BE2C (cell line): ENCODE results near the gene PDLIM1.

Experiments used
- DNase-seq: peaks from one replicate; pipeline ENCODE4 v3.0.0-alpha.2; 2020
- H3K27me3 ChIP-seq: fragments of 250-450 bp; sonication (Bioruptor Pico); 2 replicates; pipeline ENCODE4 v1.5.1; 2020; ENCODE audit warnings: mild to moderate bottlenecking
- H3K36me3 ChIP-seq: fragments of 250-450 bp; sonication (Bioruptor Pico); 2 replicates; pipeline ENCODE4 v1.5.1; 2020; ENCODE audit warnings: mild to moderate bottlenecking
- H3K4me1 ChIP-seq: fragments of 250-450 bp; sonication (Bioruptor Pico); 2 replicates; pipeline ENCODE4 v1.5.1; 2020
- H3K4me3 ChIP-seq: 2 replicates; pipeline ENCODE4 v1.5.1; 2011; ENCODE audit warnings: low read depth, low read length
- H3K9me3 ChIP-seq: fragments of 250-450 bp; sonication (Bioruptor Pico); 2 replicates; pipeline ENCODE4 v1.5.1; 2020
- TF ChIP-seq, protein P1 (sequence below): IDR thresholded peaks from 2 replicates; pipeline ENCODE4 v1.5.1; 2012; ENCODE audit warnings: mild to moderate bottlenecking, low read depth, low read length

The PDLIM1 gene

DNA sequence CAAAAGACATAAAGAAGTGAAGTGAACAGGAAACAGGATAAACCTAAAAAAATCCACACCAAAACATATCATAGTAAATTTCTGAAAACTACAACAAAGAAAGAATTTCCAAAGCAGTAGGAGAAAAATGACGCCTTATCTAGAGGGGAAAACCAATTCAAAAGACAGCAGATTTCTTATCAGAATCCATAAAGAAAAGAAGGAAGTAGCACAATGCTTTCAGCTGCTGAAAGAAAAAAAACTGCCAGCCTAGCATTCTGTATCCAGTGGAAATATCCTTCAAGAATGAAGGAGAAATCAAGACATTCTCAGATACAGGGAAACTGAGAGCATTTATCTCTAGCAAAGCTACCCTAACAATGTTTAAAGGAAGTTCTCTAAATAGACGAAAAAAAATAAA is 37.8 kb downstream of the PDLIM1 start:
- H3K27me3 ChIP-seq, result no peaks in the 10 kb centered on the region
- no peaks in the 10 kb centered on the region for H3K4me1 ChIP-seq
- no peaks in the 10 kb centered on the region for H3K36me3 ChIP-seq
- no peak overlapping the region for H3K4me3 ChIP-seq
- TF ChIP-seq, protein P1, sequence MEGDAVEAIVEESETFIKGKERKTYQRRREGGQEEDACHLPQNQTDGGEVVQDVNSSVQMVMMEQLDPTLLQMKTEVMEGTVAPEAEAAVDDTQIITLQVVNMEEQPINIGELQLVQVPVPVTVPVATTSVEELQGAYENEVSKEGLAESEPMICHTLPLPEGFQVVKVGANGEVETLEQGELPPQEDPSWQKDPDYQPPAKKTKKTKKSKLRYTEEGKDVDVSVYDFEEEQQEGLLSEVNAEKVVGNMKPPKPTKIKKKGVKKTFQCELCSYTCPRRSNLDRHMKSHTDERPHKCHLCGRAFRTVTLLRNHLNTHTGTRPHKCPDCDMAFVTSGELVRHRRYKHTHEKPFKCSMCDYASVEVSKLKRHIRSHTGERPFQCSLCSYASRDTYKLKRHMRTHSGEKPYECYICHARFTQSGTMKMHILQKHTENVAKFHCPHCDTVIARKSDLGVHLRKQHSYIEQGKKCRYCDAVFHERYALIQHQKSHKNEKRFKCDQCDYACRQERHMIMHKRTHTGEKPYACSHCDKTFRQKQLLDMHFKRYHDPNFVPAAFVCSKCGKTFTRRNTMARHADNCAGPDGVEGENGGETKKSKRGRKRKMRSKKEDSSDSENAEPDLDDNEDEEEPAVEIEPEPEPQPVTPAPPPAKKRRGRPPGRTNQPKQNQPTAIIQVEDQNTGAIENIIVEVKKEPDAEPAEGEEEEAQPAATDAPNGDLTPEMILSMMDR, result no peak
- H3K9me3 ChIP-seq, result no peaks in the 10 kb centered on the region
- no peak for DNase-seq

DNA sequence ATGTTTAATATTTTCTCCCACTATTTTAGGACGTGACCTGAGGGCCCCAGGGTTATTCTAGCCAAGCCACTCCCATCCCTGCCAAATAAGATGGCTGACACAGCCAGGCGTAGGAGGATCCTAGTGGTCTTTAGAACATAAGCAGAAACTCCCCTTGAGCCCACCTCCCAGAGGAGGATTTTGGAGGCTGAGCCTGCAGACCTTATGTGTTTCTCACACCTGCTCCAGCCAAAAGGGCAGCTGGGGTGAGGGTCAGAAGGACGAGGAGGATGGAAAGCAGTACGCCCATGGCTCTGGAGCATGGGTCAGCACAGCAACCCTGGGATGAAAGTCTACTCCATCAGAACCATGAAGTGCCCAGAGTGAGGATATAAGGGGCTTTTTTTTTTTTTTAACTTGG is 39.9 kb downstream of the PDLIM1 start:
- no peak for DNase-seq
- H3K9me3 ChIP-seq, result no peaks in the 10 kb centered on the region
- TF ChIP-seq, protein P1, result no peak
- H3K27me3 ChIP-seq, result no peaks in the 10 kb centered on the region
- H3K36me3 ChIP-seq, result no peaks in the 10 kb centered on the region
- H3K4me1 ChIP-seq, result no peaks in the 10 kb centered on the region
- H3K4me3 ChIP-seq, result no peak overlapping the region

DNA sequence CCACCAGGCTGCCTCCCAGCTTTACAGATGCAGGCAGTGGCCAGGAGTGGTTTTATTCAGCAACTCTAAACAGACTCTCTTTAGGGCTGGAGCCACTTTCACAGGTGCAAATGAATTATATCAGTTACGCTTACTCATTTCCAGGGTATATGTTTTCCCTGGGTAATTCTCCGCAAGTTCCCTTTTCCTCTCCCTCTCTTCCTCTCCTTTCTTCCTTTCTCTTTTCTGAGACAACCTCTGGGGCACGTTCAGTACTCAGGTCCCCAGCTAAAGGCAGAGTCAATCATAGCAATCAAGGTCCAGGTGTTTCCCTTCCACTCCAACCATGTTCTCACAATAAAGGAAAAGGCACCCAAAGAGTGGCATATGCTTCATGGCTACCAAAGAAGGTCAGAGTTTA is 41.3 kb downstream of the PDLIM1 start:
- Histone ChIP-seq H3K4me3 (no peak overlapping the region), H3K36me3 (no peaks in the 10 kb centered on the region), H3K4me1 (no peaks in the 10 kb centered on the region), H3K27me3 (no peaks in the 10 kb centered on the region), H3K9me3 (no peaks in the 10 kb centered on the region)
- no peak for DNase-seq
- TF ChIP-seq, protein P1, result no peak

DNA sequence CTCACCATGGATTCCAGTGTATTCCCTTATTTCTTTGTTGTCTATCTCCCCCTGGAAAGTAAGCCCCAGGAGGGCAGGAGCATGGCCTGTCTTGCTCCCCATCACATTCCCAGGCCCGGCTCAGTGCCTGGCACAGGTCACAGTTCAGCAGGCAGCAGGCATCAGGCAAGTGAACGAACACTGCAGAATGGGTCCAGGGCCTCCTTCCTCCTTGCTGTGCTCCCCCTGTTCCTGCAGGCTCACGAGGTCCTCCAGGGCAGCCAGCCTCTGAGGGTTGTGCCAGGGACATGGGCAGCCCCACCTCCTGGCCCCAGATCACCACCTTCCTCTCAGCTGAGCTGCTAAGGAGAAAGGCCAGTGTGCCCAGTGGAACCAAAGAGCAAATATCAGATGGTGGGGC is 41.8 kb downstream of the PDLIM1 start:
- Histone ChIP-seq H3K4me3 (no peak overlapping the region), H3K27me3 (no peaks in the 10 kb centered on the region), H3K9me3 (no peaks in the 10 kb centered on the region), H3K36me3 (no peaks in the 10 kb centered on the region), H3K4me1 (no peaks in the 10 kb centered on the region)
- no peak for DNase-seq
- TF ChIP-seq, protein P1, result no peak

DNA sequence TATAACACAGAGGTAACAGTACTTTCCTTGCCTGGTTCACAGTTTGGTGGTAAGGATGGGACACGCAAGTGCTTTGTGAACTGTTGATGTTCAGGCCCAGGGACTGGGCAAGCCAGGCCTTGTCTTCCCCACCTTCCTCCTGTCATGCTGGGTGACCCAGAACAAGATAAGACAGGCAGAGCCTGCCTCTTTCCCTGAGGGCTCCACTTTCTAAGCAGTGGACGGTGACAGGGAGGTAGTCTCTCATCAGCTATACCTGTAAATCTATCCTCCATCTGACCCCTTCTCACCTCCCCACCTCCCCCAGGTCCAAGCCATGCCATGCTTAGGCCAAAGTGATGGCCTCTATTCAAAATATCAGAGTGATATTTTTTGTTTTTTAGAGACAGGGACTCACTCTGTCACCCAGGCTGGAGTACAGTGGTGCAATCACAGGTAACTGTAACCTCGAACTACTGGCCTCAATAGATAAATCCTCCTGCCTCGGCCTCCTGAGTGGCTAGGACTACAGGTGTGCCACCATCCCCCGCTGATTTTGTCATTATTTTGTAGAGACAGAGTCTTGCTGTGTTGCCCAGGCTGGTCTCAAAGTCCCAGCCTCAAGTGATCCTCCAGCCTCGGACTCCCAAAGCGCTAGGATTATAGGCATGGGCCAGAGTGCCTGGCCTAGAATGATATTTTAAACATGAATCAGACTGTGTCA is 42.8 kb downstream of the PDLIM1 start:
- no peaks in the 10 kb centered on the region for H3K27me3 ChIP-seq
- no peak overlapping the region for H3K4me3 ChIP-seq
- H3K9me3 ChIP-seq, result no peaks in the 10 kb centered on the region
- TF ChIP-seq, protein P1, result no peak
- no peak for DNase-seq
- no peaks in the 10 kb centered on the region for H3K36me3 ChIP-seq
- H3K4me1 ChIP-seq, result no peaks in the 10 kb centered on the region

DNA sequence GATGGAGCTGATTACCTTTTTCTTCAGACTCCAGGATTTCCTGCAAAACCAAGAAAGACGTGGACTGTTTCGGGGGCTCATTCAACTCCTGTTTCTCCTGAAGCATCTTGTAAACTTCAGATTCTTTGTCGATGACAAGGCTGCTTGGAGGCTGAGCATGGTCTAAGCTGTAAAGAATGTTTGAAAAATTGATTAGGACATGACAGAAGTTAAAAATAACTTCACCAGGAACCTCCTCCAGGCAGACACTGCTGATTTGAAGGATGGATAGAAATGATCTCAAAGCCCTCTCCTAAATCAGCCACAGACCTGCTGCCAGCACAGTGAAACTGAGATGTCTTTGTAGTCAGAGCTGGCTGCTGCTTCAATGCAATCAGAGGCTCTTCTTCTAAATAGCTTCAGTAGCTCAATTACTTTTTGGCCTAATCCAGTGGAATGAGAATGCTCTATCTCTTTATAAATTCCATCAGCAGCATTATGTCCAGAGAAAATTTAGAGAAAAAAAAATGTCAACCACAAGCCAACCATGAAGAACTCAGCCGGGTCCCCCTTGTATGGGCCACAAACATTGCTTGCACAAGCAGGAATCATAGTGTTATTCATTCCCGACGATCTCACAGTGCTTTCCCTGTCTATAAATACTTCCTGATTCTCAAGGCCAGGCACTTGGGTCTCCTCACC is 43.5 kb downstream of the PDLIM1 start:
- DNase-seq, result no peak
- no peaks in the 10 kb centered on the region for H3K27me3 ChIP-seq
- TF ChIP-seq, protein P1, result no peak
- H3K4me3 ChIP-seq, result no peak overlapping the region
- no peaks in the 10 kb centered on the region for H3K9me3 ChIP-seq
- H3K36me3 ChIP-seq, result no peaks in the 10 kb centered on the region
- H3K4me1 ChIP-seq, result no peaks in the 10 kb centered on the region
